Naive thymus-derived CD4-positive, alpha-beta T cell (primary cell): ENCODE results near the gene NTM. TPM values are rescaled to one million over a fixed set of nuclear protein-coding genes. Genes with fewer than 3 reads are reported as not detected.

Experiments
- ATAC-seq: fragments of 150-1000 bp; cut with Tn5 transposase; 2 replicates; pipeline ENCODE4 v1.10.0; 2021; ENCODE audit warnings: mild to moderate bottlenecking, moderate library complexity
- CTCF ChIA-PET: fragments of 350-600 bp; sonication (Branson Sonifier 250); formaldehyde crosslinking; loops from one replicate; lab custom pipeline; 2021; ENCODE audit warnings: antibody characterized with exemption; lab: Charles Lee
- POLR2A ChIA-PET: fragments of 350-600 bp; sonication (Branson Sonifier 250); formaldehyde crosslinking; loops from one replicate; lab custom pipeline; 2021; ENCODE audit warnings: antibody characterized with exemption, inconsistent platforms; lab: Charles Lee
- DNase-seq, 9 donors: peaks; one replicate each; pipeline versions ENCODE4 v3.0.0 to v3.0.0-alpha.2; 2020 to 2022; ENCODE audit warnings: mixed read lengths in 1 of 9
- H3K27ac ChIP-seq: one replicate; pipeline ENCODE4 v1.7.0; 2013; ENCODE audit warnings: mild to moderate bottlenecking, low read depth, low read length, moderate library complexity
- H3K27me3 ChIP-seq, 2 donors: one replicate each; pipeline ENCODE4 v1.7.0; 2013; ENCODE audit warnings: low read length in 2 of 2, mild to moderate bottlenecking in 2 of 2, moderate library complexity in 2 of 2; ENCODE audit not compliant: control insufficient read depth in 2 of 2, insufficient read depth in 2 of 2
- H3K36me3 ChIP-seq, 3 experiments: 1 replicate in 2 of 3; 2 replicates in 1 of 3; pipeline ENCODE4 v1.7.0; 2013; ENCODE audit warnings: low read length in 3 of 3, mild to moderate bottlenecking in 3 of 3, moderate library complexity in 1 of 3; ENCODE audit not compliant: insufficient read depth in 3 of 3, control insufficient read depth in 2 of 3
- H3K4me1 ChIP-seq, 2 donors: one replicate each; pipeline ENCODE4 v1.7.0; 2013; ENCODE audit warnings: low read length in 2 of 2, mild to moderate bottlenecking in 2 of 2, moderate library complexity in 1 of 2; ENCODE audit not compliant: control insufficient read depth in 2 of 2, insufficient read depth in 2 of 2
- H3K4me3 ChIP-seq: 2 replicates; pipeline ENCODE4 v1.7.0; 2013; ENCODE audit warnings: mild to moderate bottlenecking, low read length
- H3K9me3 ChIP-seq, 3 experiments: 1 replicate in 2 of 3; 2 replicates in 1 of 3; pipeline ENCODE4 v1.7.0; 2013; ENCODE audit warnings: low read length in 3 of 3; ENCODE audit not compliant: control insufficient read depth in 2 of 3
- H3K27ac Mint-ChIP-seq, 9 donors: one replicate each; pipeline ENCODE4 v1.8.0; 2020 to 2022; ENCODE audit warnings: mixed read lengths in 9 of 9, mild to moderate bottlenecking in 8 of 9, moderate library complexity in 5 of 9, inconsistent platforms in 2 of 9
- H3K27me3 Mint-ChIP-seq, 5 donors: one replicate each; pipeline ENCODE4 v1.8.0; 2021 to 2022; ENCODE audit warnings: mixed read lengths in 5 of 5, mild to moderate bottlenecking in 1 of 5
- H3K36me3 Mint-ChIP-seq, 5 donors: one replicate each; pipeline ENCODE4 v1.8.0; 2020 to 2022; ENCODE audit warnings: mixed read lengths in 5 of 5, mild to moderate bottlenecking in 3 of 5, inconsistent platforms in 1 of 5
- H3K4me1 Mint-ChIP-seq, 7 donors: one replicate each; pipeline ENCODE4 v1.8.0; 2020 to 2022; ENCODE audit warnings: mixed read lengths in 7 of 7, mild to moderate bottlenecking in 3 of 7, inconsistent platforms in 1 of 7
- H3K4me3 Mint-ChIP-seq, 10 donors: one replicate each; pipeline ENCODE4 v1.8.0; 2020 to 2022; ENCODE audit warnings: mild to moderate bottlenecking in 10 of 10, mixed read lengths in 10 of 10, moderate library complexity in 6 of 10, inconsistent platforms in 2 of 10
- H3K9me3 Mint-ChIP-seq, 11 donors: one replicate each; pipeline ENCODE4 v1.8.0; 2020 to 2022; ENCODE audit warnings: mixed read lengths in 11 of 11, mild to moderate bottlenecking in 4 of 11, inconsistent platforms in 1 of 11, moderate library complexity in 1 of 11
- intact Hi-C, 2 donors: fragments of 100-400 bp; cut with micrococcal nuclease; formaldehyde crosslinking; loops; one replicate each; pipeline ENCODE4 v1.15.1; 2023
- polyA plus RNA-seq, 2 donors: library from polyadenylated mRNA; unstranded; fragments of 300-500 nt; fragmentation: Illumina TruSeq; gene quantifications; one replicate each; pipeline ENCODE4 v1.2.3, GENCODE V29; 2021
- total RNA-seq, 6 experiments: library from RNA in 5 of 6; stranded (reverse) in 5 of 6; gene quantifications; 1 replicate in 5 of 6; 2 replicates in 1 of 6; pipeline ENCODE4 v1.2.3 and lab custom pipeline; 2021 to 2026

Gene NTM
- total and polyA plus RNA-seq, 7 experiments from 2014 or later: not detected

GRCh38 chr11:132043714-132044113 is 673.3 kb downstream of the NTM start:
- H3K4me1 Mint-ChIP-seq: peaks cover 0 to 4% (median 0%) of the 10 kb centered on the region in 7 donors
- peaks cover 0 to 5% (median 3%) of the 10 kb centered on the region in 5 donors for H3K27me3 Mint-ChIP-seq
- Histone ChIP-seq H3K27me3 (no peaks in the 10 kb centered on the region), H3K4me3 (no peak overlapping the region), H3K27ac (no peak overlapping the region), H3K36me3 (no peaks in the 10 kb centered on the region), H3K9me3 (no peaks in the 10 kb centered on the region), H3K4me1 (no peaks in the 10 kb centered on the region)
- intact Hi-C loops: no loop called here
- CTCF ChIA-PET: no interaction called here
- H3K4me3 Mint-ChIP-seq: no peak overlapping the region
- no peak for DNase-seq
- no peak for ATAC-seq
- H3K9me3 Mint-ChIP-seq: peaks cover 0 to 4% (median under 1%) of the 10 kb centered on the region in 11 donors
- POLR2A ChIA-PET: no interaction called here
- no peaks in the 10 kb centered on the region for H3K36me3 Mint-ChIP-seq
- no peak overlapping the region for H3K27ac Mint-ChIP-seq

- Mint-ChIP-seq H3K27me3 (peaks cover 0 to 8% (median 3%) of the 10 kb centered on the region in 5 donors), H3K4me1 (peaks cover 0 to 4% (median 0%) of the 10 kb centered on the region in 7 donors), H3K27ac (no peak overlapping the region), H3K36me3 (no peaks in the 10 kb centered on the region), H3K4me3 (no peak overlapping the region), H3K9me3 (peaks cover 0 to 4% (median 2%) of the 10 kb centered on the region in 11 donors)
- Histone ChIP-seq H3K27ac (no peak overlapping the region), H3K4me3 (no peak overlapping the region), H3K36me3 (no peaks in the 10 kb centered on the region), H3K4me1 (no peaks in the 10 kb centered on the region), H3K27me3 (no peaks in the 10 kb centered on the region), H3K9me3 (no peaks in the 10 kb centered on the region)
- intact Hi-C loops: no loop called here
- DNase-seq (no peak), ATAC-seq (no peak)
- CTCF ChIA-PET: no interaction called here
- POLR2A ChIA-PET: no interaction called here
Measured at GRCh38 chr11:132045107-132045506, 674.7 kb downstream of the NTM start.

GRCh38 chr11:132046288-132046865 is 676.0 kb downstream of the NTM start:
- Mint-ChIP-seq H3K4me3 (no peak overlapping the region), H3K36me3 (no peaks in the 10 kb centered on the region), H3K9me3 (peaks cover 0 to 6% (median 0%) of the 10 kb centered on the region in 11 donors), H3K27ac (no peak overlapping the region), H3K4me1 (peaks cover 0 to 6% (median 0%) of the 10 kb centered on the region in 7 donors), H3K27me3 (peaks cover 0 to 13% (median 3%) of the 10 kb centered on the region in 5 donors)
- no peaks in the 10 kb centered on the region for H3K36me3 ChIP-seq
- no peaks in the 10 kb centered on the region for H3K27me3 ChIP-seq
- ChIA-PET POLR2A (no interaction called here), CTCF (no interaction called here)
- no peak for ATAC-seq
- H3K9me3 ChIP-seq: no peaks in the 10 kb centered on the region
- H3K4me3 ChIP-seq: no peak overlapping the region
- intact Hi-C loops: no loop called here
- no peaks in the 10 kb centered on the region for H3K4me1 ChIP-seq
- no peak overlapping the region for H3K27ac ChIP-seq
- no peak for DNase-seq

DNA sequence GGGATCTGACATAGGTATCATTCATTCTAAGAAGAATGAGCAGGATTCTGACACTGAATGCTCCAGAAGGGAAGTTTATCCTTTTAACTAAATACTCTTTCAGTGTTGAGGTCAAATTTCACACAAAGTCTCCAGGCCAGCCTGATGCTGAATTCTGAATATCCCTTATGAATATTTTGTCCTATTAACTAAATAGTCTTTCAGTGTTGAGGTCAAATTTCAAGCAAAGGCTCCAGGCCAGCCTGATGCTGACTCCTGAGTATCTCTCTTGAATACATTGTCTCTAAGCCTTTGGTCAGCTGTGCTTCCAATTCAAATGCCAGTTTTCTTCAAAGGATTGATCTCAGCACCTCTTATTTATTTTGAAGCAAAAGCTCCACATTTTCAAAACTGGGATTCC is 676.8 kb downstream of the NTM start:
- Mint-ChIP-seq H3K27ac (no peak overlapping the region), H3K27me3 (peaks cover 0 to 13% (median 3%) of the 10 kb centered on the region in 5 donors), H3K36me3 (no peaks in the 10 kb centered on the region), H3K4me3 (no peak overlapping the region), H3K4me1 (peaks cover 0 to 6% (median 0%) of the 10 kb centered on the region in 7 donors), H3K9me3 (peaks cover 0 to 6% (median 0%) of the 10 kb centered on the region in 11 donors)
- ATAC-seq (no peak), DNase-seq (no peak)
- intact Hi-C loops: no loop called here
- Histone ChIP-seq H3K27ac (no peak overlapping the region), H3K36me3 (no peaks in the 10 kb centered on the region), H3K4me3 (no peak overlapping the region), H3K4me1 (no peaks in the 10 kb centered on the region), H3K27me3 (no peaks in the 10 kb centered on the region), H3K9me3 (no peaks in the 10 kb centered on the region)
- ChIA-PET CTCF (no interaction called here), POLR2A (no interaction called here)

- Histone ChIP-seq H3K27me3 (no peaks in the 10 kb centered on the region), H3K4me1 (no peaks in the 10 kb centered on the region), H3K27ac (no peak overlapping the region), H3K4me3 (no peak overlapping the region), H3K9me3 (no peaks in the 10 kb centered on the region), H3K36me3 (no peaks in the 10 kb centered on the region)
- no peaks in the 10 kb centered on the region for H3K36me3 Mint-ChIP-seq
- no peak overlapping the region for H3K4me3 Mint-ChIP-seq
- H3K9me3 Mint-ChIP-seq: peaks cover 0 to 6% (median 0%) of the 10 kb centered on the region in 11 donors
- intact Hi-C loops: no loop called here
- peaks cover 0 to 6% (median 0%) of the 10 kb centered on the region in 7 donors for H3K4me1 Mint-ChIP-seq
- POLR2A ChIA-PET: no interaction called here
- peaks cover 0 to 13% (median 3%) of the 10 kb centered on the region in 5 donors for H3K27me3 Mint-ChIP-seq
- H3K27ac Mint-ChIP-seq: no peak overlapping the region
- CTCF ChIA-PET: no interaction called here
- no peak for DNase-seq
- no peak for ATAC-seq
Measured at GRCh38 chr11:132048040-132048439, 677.6 kb downstream of the NTM start.

DNA sequence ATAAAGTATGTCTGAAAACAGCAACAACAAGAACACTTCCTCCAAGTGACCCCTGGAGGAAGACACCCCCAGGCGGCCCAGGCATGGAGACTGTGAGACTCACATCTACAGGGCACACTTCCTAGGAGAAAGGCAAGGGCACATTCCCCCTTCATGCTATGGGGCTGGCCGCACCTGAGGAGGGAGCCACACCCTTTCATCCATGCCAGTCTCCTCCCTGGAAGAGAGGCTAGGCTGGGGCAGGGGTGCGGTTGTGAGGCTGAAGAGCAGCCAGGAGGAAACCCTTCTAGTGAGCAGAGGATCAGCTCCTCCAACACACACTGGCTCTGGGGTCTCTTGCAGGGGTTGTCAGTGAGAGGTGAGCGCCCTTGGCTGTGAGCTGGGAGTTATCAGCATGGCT is 678.8 kb downstream of the NTM start:
- Histone ChIP-seq H3K27me3 (no peaks in the 10 kb centered on the region), H3K4me1 (no peaks in the 10 kb centered on the region), H3K36me3 (no peaks in the 10 kb centered on the region), H3K27ac (no peak overlapping the region), H3K9me3 (no peaks in the 10 kb centered on the region), H3K4me3 (no peak overlapping the region)
- Mint-ChIP-seq H3K27ac (no peak overlapping the region), H3K4me3 (no peak overlapping the region), H3K9me3 (peaks cover 0 to 6% (median 0%) of the 10 kb centered on the region in 11 donors), H3K4me1 (peaks cover 0 to 6% (median 0%) of the 10 kb centered on the region in 7 donors), H3K27me3 (peaks cover 0 to 13% (median 3%) of the 10 kb centered on the region in 5 donors), H3K36me3 (no peaks in the 10 kb centered on the region)
- intact Hi-C loops: no loop called here
- CTCF ChIA-PET: no interaction called here
- ATAC-seq (no peak), DNase-seq (no peak)
- POLR2A ChIA-PET: no interaction called here

GRCh38 chr11:132050049-132050448 is 679.6 kb downstream of the NTM start:
- Mint-ChIP-seq H3K9me3 (peaks cover 0 to 6% (median 0%) of the 10 kb centered on the region in 11 donors), H3K4me3 (no peak overlapping the region), H3K27ac (no peak overlapping the region), H3K27me3 (peaks cover 0 to 13% (median 1%) of the 10 kb centered on the region in 5 donors), H3K4me1 (peaks cover 0 to 6% (median 0%) of the 10 kb centered on the region in 7 donors), H3K36me3 (no peaks in the 10 kb centered on the region)
- Histone ChIP-seq H3K4me1 (no peaks in the 10 kb centered on the region), H3K4me3 (no peak overlapping the region), H3K9me3 (no peaks in the 10 kb centered on the region), H3K27me3 (no peaks in the 10 kb centered on the region), H3K36me3 (no peaks in the 10 kb centered on the region), H3K27ac (no peak overlapping the region)
- CTCF ChIA-PET: no interaction called here
- POLR2A ChIA-PET: no interaction called here
- ATAC-seq: no peak
- intact Hi-C loops: no loop called here
- DNase-seq: no peak
